HuH-7.5 (cell line): ENCODE results near the gene OBSCN.

Source experiments
- DNase-seq: peaks from one replicate; pipeline ENCODE4 v3.0.0; 2011; ENCODE audit warnings: low spot score

OBSCN gene

DNA sequence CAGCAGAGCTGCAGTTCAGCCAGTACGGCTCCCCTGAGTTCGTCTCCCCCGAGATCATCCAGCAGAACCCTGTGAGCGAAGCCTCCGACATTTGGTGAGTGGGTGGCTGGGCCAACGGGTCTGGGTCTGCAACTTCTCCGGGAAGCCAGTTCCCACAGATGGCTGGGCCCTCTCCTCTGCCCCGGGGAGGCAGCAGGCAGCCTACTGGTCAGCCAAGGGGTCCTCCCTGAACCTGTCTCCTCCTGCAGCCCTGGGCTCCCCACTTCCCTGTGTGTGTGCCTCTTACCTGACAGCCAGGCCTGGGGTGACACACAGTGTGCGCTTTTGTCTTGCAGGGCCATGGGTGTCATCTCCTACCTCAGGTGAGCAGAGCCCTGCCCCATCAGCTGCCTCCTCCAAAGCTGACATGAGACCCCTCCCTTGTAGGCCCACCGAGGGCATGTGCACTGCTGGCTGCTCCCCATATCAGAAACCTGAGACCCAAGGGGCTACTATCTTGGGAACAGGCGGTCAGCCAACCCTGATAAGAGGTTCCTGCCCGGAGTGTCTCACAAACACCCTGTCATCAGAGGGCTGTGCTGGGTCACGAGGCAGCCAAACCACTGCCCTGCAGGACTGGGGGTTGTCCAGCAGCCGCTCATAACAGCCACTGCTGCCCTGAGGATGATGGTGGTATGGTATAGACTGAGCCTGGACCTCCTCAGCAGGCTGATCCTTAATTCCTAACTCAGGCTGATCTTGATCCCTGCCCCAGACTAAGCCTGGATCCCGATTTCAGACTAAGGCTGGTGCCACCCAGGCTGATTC is 161.2 kb downstream of the OBSCN start:
- no peak for DNase-seq

- no peak for DNase-seq
These were observed 162.0 kb downstream of the OBSCN start for GRCh38 chr1:228369608-228370438.

DNA sequence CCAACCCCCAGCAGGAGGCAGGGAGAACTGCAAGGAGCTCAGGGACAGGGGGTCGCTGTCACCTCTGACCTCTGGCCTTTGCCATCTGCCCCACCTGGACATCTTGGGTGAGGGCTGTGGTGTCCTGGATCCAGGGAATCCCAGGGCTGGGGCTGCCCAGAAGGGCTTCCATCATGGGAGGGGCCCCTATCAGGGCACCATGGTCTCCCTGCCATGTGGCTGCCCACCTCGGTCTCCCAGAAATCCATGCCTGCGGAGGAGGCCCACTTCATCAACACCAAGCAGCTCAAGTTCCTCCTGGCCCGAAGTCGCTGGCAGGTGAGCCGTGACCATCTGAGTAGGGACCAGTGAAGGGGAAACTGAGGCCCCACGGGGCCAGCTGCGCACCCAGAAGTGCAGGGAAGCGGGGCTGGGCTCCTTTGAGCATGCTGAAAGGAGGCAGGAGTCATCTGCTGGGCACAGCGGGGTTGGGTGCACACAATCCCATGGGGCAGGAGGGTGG is 162.6 kb downstream of the OBSCN start:
- DNase-seq, result no peak

DNA sequence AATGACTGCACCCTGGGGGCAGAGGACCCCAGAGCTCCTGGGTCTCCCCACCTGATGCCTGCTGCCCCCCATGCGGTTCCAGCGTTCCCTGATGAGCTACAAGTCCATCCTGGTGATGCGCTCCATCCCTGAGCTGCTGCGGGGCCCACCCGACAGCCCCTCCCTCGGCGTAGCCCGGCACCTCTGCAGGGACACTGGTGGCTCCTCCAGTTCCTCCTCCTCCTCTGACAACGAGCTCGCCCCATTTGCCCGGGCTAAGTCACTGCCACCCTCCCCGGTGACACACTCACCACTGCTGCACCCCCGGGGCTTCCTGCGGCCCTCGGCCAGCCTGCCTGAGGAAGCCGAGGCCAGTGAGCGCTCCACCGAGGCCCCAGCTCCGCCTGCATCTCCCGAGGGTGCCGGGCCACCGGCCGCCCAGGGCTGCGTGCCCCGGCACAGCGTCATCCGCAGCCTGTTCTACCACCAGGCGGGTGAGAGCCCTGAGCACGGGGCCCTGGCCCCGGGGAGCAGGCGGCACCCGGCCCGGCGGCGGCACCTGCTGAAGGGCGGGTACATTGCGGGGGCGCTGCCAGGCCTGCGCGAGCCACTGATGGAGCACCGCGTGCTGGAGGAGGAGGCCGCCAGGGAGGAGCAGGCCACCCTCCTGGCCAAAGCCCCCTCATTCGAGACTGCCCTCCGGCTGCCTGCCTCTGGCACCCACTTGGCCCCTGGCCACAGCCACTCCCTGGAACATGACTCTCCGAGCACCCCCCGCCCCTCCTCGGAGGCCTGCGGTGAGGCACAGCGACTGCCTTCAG is 163.3 kb downstream of the OBSCN start:
- DNase-seq, result no peak

DNA sequence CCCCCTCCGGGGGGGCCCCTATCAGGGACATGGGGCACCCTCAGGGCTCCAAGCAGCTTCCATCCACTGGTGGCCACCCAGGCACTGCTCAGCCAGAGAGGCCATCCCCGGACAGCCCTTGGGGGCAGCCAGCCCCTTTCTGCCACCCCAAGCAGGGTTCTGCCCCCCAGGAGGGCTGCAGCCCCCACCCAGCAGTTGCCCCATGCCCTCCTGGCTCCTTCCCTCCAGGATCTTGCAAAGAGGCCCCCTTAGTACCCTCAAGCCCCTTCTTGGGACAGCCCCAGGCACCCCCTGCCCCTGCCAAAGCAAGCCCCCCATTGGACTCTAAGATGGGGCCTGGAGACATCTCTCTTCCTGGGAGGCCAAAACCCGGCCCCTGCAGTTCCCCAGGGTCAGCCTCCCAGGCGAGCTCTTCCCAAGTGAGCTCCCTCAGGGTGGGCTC is 163.9 kb downstream of the OBSCN start:
- no peak for DNase-seq

DNA sequence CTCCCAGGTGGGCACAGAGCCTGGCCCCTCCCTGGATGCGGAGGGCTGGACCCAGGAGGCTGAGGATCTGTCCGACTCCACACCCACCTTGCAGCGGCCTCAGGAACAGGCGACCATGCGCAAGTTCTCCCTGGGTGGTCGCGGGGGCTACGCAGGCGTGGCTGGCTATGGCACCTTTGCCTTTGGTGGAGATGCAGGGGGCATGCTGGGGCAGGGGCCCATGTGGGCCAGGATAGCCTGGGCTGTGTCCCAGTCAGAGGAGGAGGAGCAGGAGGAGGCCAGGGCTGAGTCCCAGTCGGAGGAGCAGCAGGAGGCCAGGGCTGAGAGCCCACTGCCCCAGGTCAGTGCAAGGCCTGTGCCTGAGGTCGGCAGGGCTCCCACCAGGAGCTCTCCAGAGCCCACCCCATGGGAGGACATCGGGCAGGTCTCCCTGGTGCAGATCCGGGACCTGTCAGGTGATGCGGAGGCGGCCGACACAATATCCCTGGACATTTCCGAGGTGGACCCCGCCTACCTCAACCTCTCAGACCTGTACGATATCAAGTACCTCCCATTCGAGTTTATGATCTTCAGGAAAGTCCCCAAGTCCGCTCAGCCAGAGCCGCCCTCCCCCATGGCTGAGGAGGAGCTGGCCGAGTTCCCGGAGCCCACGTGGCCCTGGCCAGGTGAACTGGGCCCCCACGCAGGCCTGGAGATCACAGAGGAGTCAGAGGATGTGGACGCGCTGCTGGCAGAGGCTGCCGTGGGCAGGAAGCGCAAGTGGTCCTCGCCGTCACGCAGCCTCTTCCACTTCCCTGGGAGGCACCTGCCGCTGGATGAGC is 164.5 kb downstream of the OBSCN start:
- no peak for DNase-seq

- DNase-seq, result peak; percentile 27
These were observed 165.3 kb downstream of the OBSCN start for GRCh38 chr1:228373004-228373680.

DNA sequence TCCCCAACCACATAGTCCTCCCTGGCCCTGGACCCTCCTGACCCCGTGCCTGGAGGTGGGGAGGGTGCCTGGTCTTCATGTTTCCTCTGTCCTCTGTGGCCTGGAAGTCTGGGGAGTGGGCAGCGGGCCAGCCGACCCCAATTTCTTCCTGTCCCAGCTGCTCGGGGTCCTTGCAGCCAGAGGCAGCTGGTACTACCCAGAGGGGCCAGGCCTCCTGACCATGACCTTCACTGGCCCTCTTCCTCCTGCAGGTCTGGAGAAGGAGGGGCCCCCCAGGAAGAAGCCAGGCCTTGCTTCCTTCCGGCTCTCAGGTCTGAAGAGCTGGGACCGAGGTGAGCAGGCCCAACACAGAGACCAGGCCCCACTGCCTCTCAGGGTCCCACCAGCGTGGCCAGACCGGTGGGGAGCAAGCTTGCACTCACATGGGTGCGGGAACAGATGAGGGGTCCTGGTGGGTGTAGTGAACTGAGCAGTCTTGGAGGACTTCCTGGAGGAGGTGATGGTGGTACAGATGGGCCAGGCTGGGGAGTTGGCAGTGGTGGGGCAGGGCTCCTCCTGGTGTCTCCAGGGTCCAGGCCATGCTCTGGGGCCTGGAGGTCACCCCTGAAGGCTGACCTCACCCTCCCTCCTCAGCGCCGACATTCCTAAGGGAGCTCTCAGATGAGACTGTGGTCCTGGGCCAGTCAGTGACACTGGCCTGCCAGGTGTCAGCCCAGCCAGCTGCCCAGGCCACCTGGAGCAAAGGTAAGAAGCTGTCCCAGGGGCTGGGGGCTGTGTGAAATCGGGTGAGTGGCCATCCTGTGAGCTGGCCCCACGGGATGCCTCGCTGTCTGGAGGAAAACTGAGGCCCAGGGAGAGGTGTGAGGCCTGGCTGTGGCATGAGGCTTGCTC is 166.1 kb downstream of the OBSCN start:
- no peak for DNase-seq

DNA sequence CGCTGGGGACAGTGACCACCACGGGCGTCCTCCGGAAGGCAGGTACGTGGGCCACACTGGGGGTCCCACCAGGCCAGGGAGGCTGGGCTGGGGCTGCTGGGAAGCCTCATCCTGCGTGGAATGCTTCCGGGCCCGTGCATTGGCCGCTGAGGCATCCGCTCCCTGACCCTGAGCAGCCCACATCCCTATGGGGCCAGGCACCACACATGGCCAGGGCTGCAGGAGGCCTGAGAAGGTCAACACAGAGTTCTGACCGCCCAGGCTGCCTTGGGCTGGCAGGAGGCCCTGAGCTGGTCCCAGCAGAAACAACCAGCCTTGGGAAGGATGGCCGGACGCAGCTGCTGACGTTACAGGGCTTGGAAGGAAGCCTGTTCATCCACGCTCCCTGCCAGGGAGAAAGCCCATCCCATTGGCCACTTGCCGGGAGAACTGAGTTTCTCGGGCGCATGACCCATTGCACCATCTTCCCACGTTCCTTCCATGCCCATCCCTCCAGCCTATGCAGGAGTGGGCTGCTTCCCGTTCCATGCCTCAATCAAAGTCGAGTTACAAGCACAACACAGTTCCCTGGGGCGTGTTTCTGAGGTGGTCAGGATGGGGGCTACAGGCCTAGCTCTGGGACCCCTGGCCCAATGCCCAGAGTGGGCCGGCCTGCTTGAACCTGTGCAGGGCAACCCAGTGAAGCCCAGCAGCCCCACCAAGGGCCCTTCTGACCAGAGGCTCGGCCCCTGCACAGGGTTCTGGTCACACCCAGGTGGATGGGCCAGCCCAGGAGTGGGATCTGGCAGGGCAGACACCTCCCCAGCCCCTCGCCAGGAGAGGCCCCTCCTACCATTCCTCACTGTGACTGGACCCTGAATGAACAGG is 167.1 kb downstream of the OBSCN start:
- DNase-seq, result no peak

- no peak for DNase-seq
These were observed 167.9 kb downstream of the OBSCN start for GRCh38 chr1:228375578-228376261.

DNA sequence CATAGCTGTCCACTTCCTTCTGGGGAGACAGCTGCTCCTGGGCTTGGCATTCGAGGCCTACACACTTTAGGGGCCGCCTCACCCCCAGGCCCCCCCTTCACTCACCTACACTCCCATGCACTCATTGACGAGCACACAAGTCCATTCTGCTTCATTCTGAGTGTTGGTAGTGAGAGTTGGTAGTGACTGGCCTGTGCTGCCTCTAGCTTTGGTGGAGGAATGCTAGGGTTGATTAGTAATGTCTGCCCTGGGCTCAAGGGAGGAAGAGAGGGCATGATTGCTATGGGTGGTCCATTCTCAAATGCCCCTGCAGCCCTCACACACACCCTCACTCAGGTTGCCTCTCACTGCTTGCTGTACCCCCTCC is 168.4 kb downstream of the OBSCN start:
- DNase-seq, result peak; percentile 19

DNA sequence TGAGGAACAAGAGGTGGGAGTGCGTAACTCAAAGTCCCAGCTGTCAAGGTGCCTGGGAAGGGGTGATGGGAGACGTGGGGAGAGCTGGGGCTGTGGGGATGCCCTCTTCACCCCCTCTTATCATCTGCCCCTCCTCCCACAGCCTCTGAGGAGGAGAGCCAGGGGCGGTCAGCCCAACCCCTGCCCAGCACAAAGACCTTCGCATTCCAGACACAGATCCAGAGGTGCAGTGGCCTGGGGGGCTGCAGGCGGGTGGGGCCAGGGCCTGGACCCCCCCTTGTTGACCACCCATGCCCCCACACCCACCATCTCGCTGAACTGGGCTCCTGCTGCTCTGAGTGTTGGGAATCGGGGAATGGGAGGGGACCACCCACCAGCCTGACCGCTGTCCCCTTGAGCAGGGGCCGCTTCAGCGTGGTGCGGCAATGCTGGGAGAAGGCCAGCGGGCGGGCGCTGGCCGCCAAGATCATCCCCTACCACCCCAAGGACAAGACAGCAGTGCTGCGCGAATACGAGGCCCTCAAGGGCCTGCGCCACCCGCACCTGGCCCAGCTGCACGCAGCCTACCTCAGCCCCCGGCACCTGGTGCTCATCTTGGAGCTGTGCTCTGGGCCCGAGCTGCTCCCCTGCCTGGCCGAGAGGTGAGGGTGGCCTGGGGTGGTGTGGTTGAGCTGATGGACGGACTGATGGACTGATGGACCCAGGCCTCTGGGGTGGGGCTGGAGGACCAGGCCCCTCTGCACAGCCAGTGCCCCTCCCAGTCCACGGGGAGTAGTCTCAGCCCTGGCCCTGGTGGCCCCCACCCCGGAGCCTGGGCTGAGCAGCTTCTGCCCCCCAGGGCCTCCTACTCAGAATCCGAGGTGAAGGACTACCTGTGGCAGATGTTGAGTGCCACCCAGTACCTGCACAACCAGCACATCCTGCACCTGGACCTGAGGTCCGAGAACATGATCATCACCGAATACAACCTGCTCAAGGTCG is 169.1 kb downstream of the OBSCN start:
- no peak for DNase-seq

- DNase-seq, result no peak
These were observed 169.8 kb downstream of the OBSCN start for GRCh38 chr1:228377664-228378089.

DNA sequence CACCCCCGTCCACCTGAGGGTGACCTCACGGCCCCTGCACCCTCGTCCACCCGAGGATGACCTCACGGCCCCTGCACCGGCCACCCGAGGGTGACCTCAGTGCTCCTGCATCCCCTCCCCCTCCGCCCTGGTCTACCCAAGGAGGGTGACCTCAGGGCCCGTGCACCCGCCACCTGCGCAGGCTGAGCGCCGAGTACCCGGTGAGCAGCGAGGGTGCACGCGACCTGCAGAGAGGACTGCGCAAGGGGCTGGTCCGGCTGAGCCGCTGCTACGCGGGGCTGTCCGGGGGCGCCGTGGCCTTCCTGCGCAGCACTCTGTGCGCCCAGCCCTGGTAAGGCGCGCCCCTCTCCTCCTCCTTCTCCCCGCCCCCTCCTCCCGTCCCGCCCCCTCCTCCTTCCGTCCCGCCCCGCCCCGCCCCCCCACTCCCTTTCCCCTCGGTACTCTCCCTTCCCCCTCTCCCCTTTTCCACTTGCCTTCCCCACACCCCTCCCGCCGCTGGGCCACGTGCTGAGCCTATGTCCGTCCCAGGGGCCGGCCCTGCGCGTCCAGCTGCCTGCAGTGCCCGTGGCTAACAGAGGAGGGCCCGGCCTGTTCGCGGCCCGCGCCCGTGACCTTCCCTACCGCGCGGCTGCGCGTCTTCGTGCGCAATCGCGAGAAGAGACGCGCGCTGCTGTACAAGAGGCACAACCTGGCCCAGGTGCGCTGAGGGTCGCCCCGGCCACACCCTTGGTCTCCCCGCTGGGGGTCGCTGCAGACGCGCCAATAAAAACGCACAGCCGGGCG is 170.4 kb downstream of the OBSCN start:
- DNase-seq, result peak; percentile 89

DNA sequence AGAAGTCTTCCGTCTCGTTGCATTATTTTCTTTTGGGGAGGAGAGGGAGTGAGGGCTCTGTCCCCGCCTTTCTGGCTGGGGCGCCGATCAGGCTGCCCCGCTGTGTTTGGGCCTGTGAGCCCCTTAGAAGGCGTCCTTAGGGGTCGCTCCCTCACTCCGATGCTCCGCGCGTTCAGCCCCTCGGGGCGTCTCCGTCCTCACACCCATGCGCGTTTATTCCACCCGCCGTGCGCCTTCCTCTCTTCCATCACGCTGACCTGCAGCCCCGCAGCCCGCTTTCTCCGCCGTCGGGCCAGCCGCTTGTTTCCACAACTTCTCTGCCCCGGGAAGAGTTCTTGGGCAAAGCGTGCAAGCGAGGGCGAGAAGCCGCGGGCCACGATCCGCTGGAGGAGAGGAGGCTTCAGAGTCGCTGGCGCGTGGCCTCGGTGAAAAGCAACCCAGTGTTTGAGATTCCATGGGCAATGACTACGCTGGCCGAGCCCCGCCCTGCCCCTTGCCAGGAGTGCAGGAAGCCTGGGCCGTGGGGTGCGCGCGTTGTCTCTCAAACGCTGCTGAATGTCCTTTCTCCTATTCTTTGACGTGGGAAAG is 171.1 kb downstream of the OBSCN start:
- no peak for DNase-seq

DNA sequence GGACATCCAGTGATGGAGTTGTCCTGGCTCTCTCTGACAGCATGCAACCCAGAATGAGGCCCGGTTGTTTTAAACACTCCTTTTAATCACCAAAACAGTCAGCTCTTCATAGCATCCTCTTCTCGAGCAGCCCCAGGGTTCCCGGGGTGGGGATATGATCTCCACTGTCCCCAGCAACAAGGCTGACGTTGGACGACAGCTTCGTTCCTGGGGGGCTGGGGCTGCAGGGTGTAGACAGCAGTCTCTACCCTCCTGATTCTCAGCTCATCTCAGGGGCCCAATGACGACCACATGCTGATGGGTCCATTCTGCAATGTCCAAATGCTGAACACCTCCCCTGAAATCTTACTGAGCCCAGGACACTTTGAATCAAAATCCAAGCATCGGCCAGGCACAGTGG is 171.8 kb downstream of the OBSCN start:
- no peak for DNase-seq
